Hippocampal formation (tissue), 2 donors: Measurements from ENCODE around the gene IL1RAPL2.

Source experiments
- DNase-seq, 2 donors: peaks; one replicate each; lab custom pipeline; 2025; lab: John Stamatoyannopoulos, UW

The IL1RAPL2 gene

GRCh38 chrX:105266456-105266855, 700.5 kb downstream of the IL1RAPL2 start:
- no peak for DNase-seq

DNA sequence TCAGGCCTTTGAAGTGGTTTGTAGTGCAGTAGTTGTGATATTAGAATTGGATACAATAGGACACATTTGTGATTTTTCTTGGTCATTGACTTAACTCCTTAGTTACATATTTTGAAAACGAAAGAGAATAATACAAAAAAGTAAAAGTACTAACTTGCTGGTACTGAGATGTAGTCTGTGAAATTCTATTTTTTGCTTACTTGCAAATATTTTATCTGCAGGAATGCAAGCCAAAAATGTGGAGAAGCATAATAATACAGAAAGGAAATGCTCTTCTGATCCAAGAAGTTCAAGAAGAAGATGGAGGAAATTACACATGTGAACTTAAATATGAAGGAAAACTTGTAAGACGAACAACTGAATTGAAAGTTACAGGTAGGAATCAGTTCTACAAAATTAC, 701.2 kb downstream of the IL1RAPL2 start:
- no peak for DNase-seq

GRCh38 chrX:105269386-105269785, 703.4 kb downstream of the IL1RAPL2 start:
- no peak for DNase-seq

GRCh38 chrX:105273326-105273725, 707.3 kb downstream of the IL1RAPL2 start:
- no peak for DNase-seq

DNA sequence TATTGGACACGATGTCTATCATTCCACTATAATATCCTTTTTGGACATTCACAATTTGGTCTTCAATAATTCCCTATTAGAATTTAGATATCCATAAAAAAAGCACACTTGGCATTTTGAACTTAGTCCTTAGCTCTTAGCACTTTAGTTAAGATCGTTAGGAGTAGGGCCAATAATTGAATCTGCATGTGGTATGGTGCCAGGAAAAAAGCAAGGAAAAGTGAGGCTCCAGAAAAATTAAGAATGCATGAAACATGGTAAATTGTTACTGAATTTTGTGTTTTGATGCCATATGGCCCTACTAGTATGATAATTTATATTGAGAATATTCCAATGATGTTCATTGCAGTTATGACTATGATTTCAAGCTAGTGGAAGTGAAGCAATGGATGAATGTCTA, 708.1 kb downstream of the IL1RAPL2 start:
- DNase-seq: no peak

GRCh38 chrX:105277132-105277531, 711.1 kb downstream of the IL1RAPL2 start:
- no peak for DNase-seq

DNA sequence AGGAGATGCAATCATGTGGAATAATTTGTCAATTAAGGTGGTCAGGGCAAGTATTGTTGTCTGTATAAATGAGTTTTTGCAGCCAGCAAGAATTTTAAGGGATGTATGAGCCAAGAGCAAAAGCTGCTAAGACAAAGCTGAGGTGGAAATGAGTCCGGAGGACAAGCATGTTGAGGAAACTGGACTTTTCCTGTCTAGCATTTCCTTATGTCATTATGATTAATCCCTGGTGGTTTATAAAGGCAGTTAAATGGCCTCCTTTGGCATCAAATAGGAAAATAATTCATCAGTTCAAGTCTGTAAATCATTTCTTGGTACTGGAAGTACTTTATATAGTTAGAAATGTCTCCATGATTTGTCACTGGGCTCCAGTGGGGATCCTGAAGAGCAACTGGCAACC, 716.1 kb downstream of the IL1RAPL2 start:
- DNase-seq: no peak

GRCh38 chrX:105297041-105297440, 731.0 kb downstream of the IL1RAPL2 start:
- no peak for DNase-seq

- DNase-seq: no peak
These were observed 733.3 kb downstream of the IL1RAPL2 start for GRCh38 chrX:105299286-105299685.

- DNase-seq: no peak
These were observed 736.2 kb downstream of the IL1RAPL2 start for GRCh38 chrX:105302246-105302645.

GRCh38 chrX:105307762-105308161, 741.8 kb downstream of the IL1RAPL2 start:
- no peak for DNase-seq

- DNase-seq: no peak
These were observed 747.6 kb downstream of the IL1RAPL2 start for GRCh38 chrX:105313596-105313995.

GRCh38 chrX:105314458-105314857, 748.5 kb downstream of the IL1RAPL2 start:
- no peak for DNase-seq

GRCh38 chrX:105315248-105315647, 749.2 kb downstream of the IL1RAPL2 start:
- DNase-seq: no peak

- no peak for DNase-seq
These were observed 751.1 kb downstream of the IL1RAPL2 start for GRCh38 chrX:105317117-105317516.

- DNase-seq: no peak
These were observed 757.9 kb downstream of the IL1RAPL2 start for GRCh38 chrX:105323928-105324327.

GRCh38 chrX:105328773-105329172, 762.8 kb downstream of the IL1RAPL2 start:
- DNase-seq: no peak

- DNase-seq: no peak
These were observed 765.2 kb downstream of the IL1RAPL2 start for GRCh38 chrX:105331244-105331643.

GRCh38 chrX:105347373-105347772, 781.4 kb downstream of the IL1RAPL2 start:
- no peak for DNase-seq

DNA sequence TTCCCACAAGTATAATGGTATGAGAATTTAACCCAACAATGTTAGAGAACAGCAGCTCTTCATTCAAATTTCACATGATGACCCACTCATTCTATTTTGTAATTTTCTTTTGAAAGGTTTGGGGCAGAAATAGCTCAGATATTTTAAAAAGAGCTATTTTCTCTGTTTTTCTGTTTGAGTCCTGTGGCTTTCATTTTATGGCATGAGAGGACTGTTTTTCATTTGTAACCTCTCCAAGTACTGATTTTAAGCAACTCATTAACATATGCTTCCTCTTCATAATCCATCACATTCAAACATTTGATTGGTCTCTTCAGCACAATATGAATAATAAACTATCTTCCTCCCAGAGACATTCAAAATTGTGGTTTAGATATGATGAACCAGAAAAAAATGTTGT, 783.5 kb downstream of the IL1RAPL2 start:
- no peak for DNase-seq

- no peak for DNase-seq
These were observed 809.8 kb downstream of the IL1RAPL2 start for GRCh38 chrX:105375816-105376215.

- no peak for DNase-seq
These were observed 858.7 kb downstream of the IL1RAPL2 start for GRCh38 chrX:105424729-105425128.

- DNase-seq: no peak
These were observed 885.4 kb downstream of the IL1RAPL2 start for GRCh38 chrX:105451401-105451800.

- DNase-seq: no peak
These were observed 892.8 kb downstream of the IL1RAPL2 start for GRCh38 chrX:105458846-105459245.

DNA sequence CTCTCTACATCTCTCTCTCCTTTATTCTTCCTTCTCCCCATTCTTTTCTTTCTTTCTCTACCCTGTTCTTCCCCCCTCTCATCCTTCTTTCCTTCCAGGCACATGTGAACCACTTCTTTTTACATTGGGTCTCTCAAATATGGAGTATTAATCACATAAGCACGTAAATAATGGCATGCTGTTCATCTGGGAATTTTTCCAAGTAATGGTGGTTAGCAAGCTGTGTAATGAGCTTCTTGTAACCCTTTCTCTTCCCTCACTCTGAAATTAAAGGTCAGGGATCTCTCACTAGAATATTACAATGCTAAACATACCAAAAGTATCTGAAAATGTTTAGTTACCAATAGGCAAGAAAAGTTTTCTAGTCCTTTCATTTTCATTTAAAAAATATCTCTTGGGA, 894.4 kb downstream of the IL1RAPL2 start:
- DNase-seq: no peak
